SU-DHL-6 (cell line): Measurements from ENCODE around the gene SHISAL2A.

Experiments
- EZH2phosphoT487 ChIP-seq: fragments of 200-600 bp; sonication (generic), shearing (Covaris generic); conservative IDR thresholded peaks from 2 replicates; pipeline ENCODE4 v1.6.1; 2018; ENCODE audit warnings: mild to moderate bottlenecking, antibody characterized with exemption, low read length, moderate library complexity, mixed read lengths
- TF ChIP-seq, protein P1 (sequence below): fragments of 200-600 bp; sonication (generic); IDR thresholded peaks from one replicate; pipeline ENCODE4 v1.5.1; 2017; ENCODE audit warnings: antibody characterized with exemption, mild to moderate bottlenecking, low read length, moderate library complexity; ENCODE audit not compliant: insufficient read depth, poor library complexity, severe bottlenecking

DNA sequence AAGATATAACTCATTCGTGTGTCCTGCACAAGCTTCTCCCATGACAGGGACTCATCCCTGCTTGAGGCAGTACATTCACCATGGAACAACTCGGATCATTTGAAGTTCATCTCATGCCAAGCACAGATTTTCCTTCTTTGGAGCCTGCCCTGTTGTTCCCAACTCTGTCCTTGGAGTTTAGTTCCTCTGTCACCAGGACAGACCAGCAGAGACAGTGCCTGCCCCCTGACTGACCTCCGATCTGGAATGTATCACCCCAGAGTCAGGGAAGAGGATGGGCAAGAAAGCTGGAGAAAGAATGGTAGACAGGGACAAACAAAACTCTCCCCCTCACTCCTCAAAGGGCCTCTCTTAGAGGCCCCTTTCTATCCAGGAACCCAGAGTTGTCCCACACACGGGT, 5.0 kb downstream of the SHISAL2A start:
- TF ChIP-seq, protein P1, sequence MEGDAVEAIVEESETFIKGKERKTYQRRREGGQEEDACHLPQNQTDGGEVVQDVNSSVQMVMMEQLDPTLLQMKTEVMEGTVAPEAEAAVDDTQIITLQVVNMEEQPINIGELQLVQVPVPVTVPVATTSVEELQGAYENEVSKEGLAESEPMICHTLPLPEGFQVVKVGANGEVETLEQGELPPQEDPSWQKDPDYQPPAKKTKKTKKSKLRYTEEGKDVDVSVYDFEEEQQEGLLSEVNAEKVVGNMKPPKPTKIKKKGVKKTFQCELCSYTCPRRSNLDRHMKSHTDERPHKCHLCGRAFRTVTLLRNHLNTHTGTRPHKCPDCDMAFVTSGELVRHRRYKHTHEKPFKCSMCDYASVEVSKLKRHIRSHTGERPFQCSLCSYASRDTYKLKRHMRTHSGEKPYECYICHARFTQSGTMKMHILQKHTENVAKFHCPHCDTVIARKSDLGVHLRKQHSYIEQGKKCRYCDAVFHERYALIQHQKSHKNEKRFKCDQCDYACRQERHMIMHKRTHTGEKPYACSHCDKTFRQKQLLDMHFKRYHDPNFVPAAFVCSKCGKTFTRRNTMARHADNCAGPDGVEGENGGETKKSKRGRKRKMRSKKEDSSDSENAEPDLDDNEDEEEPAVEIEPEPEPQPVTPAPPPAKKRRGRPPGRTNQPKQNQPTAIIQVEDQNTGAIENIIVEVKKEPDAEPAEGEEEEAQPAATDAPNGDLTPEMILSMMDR: no peak
- TF ChIP-seq EZH2phosphoT487: no peak
